CD4-positive, alpha-beta T cell treated with Interleukin-15 for 1 hour (primary cell): Measurements from ENCODE around the gene SYCP2.

Source experiments
- DNase-seq: peaks from one replicate; pipeline ENCODE4 v3.0.0-alpha.2; 2020

SYCP2 gene

DNA sequence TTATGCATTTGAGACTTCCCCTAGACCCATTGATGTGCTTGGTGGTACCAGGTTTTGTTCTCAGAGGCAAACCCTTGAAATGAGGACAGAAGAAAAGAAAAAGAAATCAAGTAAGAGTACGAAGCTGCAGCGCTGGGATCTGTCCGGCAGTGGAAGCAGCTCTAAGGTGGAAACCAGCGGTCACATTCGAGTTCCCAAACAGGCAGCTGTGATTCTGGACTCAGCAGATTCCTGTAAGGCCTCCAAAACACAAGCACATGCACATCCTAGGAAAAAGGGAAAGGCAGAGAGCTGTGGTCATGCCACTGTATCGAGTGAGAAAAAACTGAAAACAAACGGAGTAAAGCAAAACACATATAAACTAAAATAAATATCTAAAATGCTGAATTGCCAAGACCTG is 11.3 kb upstream of the SYCP2 start:
- no peak for DNase-seq

DNA sequence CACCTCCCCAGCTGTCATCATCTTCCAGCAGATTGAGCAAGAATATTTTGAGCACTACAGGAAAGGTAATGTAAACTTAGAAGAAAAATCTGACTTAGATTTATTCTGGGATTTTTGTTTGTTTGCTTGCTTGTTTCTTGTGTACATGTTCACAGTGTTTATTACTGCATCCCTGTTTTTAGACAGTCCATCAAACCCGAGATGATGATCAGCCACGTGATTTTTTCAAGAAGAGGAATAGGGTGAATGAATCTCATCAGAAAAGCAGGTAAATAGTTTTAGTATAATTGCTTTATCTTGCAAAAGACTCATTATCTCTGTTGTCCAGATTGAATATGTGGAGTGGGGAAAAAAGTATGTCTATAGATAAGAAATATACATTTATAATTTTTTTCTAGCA is 8.8 kb upstream of the SYCP2 start:
- DNase-seq = no peak

DNA sequence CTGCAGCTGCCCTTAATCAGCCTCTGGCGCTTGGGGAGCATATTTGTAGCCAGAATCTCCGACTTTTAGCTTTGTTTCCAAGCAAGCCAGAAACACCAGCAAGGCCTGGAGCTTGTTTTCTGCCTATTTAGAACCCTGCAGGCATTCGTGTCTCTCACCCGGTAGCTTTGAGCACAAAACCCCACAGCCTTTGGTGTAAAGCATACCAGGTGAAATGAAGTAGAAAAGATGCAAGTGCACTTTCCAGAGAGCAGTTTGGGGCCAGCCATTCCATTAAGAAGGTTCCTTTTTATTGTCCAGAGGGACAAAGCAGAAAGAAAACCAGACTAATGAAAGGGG is 7.5 kb upstream of the SYCP2 start:
- DNase-seq = no peak

DNA sequence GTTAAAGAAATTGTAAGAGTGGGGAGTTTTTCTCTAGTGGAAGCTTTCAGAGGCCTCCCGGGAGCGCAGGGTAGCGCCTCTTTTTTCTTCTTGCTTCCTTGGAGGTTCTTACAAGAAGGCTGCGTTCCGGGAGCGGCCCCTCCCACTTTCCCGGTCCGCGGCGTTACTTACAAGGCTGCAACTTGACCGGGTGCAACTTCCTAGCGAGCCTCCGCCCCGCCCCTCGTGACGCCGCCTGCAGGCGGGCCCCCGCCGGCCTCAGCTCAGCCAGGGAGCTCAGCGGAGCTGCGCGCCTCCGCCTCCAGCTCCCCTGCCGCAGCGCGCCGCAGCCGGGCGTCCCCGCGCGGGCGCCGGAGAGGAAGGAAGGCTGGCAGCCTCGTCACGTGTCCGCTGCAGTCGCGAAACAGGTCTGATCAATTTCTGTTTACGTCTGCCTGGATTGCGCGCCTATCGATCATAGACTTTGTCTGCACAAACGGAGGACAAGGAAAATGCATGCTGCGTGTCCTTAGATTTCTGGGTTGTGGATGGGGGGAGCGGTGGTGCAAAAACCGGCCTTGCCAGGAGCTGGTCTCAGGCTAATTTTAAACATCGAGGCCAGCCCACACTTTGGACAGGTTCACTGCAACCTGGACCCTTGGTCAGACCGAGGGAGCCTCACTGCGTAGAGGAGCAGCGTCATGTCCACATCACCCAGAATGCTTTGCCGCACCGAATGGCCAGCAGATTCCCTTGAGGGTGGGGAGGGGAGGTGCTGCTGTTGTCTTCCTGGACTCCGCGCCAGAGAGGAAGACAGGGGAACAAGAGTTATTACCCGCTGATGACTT is 6.9 kb upstream of the SYCP2 start, which contains the start of the genes FAM217B and PPP1R3D:
TSS of gene FAM217B (plus strand) at position 261 of the 827 bp plus-strand sequence. CDS start 3,555 bp downstream, outside the sequence.
TSS of gene PPP1R3D (minus strand) at position 177 of the 827 bp plus-strand sequence. CDS start 374 bp downstream, outside the sequence.
- peak; percentile 89 for DNase-seq

DNA sequence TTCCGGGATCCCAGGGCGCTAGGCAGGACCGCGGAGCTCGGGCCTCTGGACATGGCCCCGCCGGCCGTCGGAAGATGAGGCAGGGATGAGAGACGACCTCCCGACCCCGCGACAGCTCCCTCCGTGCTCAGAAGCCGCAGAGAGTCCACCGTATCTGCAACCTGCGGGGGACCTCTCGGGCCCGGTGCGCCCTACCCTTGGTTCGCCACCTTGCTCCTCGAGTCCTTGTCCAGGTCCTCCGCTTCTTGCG is 6.4 kb upstream of the SYCP2 start:
- no peak for DNase-seq

DNA sequence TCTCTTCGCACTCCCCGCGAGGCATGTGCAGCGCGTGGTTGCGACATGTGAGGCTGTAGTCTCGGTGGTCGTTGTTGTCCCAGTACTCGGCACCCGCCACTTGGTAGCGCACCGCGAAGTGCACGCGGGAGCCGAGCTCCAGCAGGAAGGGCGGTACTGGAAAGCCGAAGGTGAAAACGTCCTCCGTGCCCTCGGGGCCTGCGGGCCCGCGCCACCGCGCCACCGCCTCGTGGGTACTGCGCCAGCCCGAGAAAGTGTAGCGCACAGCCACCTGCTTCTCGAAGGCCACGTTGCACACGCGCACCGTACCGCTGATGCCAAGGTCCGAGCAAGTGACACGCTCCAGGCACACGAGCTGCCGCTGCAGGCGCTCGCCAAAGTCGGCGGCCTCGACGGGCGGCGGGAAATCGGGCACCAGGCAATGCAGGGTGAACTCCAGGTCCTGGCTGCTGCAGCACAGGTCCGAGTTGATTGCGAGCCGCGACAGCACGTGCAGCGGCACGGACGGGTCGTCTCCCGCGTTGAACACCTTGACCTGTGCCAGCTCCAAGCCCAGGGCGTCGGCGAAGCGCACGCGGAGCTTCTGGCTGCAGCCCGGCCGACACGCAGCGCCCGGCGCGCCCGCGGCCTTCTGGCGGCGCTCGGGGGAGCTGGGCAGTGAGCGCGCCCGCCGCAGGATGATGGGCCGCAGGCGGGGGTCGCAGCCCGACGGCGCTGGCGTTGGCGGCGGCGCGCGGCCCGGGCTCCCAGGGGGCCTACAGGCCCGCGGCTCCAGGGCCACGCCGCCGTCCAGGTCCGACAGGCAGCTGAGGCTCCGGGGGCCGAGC is 5.8 kb upstream of the SYCP2 start:
- no peak for DNase-seq

DNA sequence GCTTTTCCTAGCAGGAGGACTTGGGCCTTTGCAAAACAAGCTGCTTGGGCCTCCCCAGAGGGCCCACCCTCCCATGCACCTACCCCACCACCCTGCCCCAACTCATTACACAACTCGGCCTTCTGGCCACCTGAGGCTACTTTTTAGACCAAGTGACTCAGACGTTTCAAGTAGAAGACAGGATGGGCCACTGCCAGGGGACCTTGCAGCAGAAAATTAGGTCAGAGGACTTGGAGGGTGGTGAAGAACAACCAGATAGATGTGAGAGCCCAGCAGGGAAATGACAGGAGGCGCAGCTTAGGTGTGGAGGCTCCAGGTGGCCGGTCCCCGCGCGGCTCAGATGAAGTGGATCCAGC is 5.2 kb upstream of the SYCP2 start:
- DNase-seq = no peak

DNA sequence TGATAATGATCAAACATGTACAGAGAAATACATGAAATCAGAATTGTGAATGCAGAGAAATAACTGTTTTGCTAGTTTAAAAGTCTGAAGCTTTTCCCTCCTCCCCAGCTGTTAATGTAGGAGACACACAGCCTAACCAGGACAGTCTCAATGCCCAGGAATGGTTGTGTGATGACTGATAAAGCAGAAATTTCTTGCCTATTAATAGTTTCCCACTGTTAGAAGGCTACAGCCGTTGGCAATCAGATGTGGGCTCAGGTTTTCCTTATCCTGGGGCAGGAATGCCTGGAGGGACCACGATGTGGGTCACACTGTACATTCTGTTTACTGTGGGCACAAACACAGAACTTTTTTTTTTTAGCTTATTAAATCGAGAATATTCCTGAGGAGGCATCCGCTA is 4.8 kb upstream of the SYCP2 start:
- DNase-seq = no peak

DNA sequence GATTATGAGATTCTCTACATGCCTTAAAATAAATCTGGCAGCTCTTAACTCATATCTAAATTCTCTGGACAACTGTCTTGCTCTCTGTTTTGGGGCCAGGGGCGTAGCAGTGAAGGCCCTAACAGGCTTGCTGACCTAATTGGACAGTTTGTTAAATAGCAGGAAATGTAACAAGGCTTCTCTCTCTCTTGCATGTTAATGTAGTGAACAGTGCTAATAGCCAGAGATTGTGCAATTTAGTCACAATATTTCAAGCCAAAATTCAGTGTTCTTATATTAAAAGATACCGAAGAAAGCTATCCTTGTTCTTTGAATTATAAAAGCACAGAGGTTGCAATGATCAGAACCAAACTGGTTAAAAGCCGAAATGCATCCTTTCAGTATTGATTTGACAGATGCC is 3.7 kb upstream of the SYCP2 start:
- DNase-seq = no peak

DNA sequence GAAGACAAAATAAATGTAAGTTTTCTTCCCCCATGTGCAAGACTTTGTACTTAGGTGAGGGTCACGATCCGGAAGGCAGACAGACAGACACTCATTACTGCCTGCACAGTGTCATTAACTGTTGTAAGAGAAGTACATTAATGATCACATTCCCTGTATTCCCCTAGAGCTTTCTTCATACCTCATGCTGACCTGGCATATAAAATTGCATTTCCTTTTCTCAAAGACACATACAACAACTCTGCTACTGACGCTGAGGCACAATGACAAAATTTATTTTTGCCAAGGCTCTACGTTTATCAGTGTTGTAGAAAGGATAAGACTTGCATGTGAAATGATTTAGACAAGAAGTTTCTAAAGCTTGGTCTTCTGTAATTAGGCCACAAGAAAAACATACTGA is 3.0 kb upstream of the SYCP2 start:
- DNase-seq = no peak

DNA sequence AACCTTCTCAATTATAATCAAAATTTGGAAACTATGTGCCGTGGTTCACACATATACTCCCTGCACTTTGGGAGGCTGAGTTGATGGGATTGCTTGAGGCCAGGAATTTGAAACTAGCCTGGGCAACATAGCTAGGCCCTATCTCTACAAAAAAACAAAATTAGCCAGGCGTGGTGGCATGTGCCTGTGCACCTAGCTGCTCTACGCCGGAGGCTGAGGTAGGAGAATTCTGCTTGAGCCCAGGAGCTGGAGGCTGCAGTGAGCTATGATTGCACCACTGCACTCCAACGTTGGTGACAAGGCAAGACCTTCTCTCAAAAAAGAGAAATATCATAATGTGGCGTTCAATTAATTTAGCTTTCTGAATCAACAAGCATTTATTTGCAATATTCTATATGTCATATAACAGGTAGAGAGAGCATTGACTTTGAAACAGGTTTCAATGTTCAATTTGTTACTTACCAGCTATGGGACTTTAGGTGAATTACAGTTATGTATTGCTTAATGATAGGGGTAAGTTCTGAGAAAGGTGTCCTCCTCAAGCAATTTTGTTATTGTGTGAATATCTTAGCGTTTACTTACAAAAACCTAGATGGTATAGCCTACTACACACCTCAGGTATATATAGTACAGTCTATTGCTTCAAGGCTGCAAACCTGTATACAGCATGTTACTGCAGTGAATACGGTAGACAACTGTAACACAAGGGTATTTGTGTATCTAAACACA is 2.2 kb upstream of the SYCP2 start:
- no peak for DNase-seq

DNA sequence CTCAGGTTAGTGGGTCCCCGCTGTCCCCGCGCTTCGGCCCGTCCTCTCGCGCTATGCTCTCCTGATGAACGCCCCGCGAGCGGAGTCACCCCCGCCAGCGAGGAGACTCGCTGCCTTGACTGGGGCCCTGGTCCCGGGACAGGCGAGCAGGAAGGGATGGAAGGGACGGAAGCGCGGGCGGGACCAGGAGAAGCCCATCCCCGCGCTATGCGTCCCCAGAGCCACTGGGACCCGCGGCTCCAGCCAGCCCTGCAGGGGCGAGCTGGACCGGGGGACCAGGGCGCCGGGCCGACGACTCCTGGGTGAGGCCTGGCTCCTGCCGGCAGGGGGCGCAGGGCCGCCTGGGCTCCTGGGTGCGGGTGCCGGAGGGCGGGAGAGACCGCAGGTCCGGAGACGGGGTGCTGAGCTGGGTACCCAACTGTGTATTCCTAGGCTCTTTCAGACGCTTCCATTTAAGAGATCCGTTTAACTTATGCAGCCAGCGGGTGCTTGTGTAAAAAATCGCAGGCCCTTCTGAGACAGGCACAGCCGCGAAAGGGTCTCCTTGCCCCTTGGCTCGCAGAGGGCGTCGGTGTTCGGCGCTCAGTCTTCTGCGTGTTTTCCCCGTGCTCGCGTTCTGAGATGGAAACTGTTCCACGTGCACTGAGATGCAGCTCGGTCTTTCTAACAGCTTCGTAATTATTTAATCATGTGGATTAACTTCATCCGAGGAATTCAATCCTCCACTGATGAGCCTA is 580 bp upstream of the SYCP2 start:
- peak; percentile 72 for DNase-seq

DNA sequence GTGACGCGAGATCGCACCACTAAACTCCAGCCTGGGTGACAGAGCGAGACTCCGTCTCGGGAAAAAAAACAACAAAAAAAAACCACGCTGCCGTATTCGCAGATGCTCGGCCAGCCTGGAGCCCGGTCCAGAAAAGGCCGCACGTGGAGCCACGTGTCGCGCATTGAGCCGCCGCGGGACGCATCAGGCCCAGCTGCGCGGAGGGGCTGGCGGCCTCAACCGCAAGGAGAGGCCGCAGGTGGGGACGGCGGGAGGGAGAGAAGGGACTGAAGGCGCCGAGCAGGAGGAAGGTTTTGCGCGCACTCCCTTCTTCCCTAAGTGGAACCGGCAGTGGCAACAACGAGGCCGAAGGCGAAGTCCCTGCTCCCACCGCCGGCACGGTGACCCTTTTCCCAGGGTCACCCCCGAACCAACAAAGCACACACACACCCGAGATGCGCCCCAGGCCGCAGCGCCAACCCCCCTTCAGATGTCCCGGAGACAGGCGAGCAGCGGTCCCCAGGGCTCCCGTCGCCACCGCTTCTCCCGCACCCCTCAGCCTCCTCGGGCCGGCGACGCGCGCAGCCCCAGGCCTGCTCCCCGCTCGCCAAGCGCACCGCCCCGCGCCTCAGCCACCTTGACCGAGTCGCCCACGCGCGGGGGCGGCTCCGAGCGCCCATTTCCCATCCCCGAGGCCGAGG is 681 bp downstream of the SYCP2 start:
- no peak for DNase-seq

DNA sequence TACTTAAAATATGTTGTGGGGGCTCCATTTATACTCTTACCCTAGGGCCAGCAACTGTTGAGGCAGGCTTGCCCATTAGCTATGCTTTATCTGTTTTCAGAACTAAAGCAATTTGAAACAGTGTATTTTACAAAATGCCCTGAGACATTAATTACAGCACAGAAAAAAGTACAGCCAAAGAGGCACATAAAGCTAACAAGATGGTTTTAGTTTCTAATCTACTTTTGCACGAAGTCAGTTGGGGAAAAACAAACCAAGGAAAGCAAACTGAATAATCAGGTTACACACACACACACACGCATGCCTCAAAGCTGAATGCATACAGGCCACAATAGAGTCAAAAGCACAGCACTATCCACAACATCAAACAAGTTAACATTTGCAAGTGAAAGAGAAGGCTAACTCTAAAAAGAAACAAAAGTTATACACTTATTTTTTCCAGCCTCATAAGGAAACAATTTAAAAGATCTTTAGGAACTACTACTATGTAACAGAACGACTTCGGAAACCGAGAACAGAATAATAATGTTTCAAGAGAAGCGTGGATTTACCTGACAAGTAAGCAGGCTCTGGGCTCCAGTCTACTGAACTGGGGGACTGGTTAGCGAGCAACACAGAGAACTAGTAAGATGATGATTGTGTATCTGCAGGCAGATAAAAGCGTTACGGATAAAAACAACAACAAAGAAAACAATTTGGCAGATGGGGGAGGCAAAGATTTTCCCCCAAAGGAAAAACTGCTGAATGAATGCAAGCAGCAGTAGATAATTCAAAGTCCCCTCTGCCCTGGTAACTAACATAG is 1.7 kb downstream of the SYCP2 start:
- DNase-seq = no peak

DNA sequence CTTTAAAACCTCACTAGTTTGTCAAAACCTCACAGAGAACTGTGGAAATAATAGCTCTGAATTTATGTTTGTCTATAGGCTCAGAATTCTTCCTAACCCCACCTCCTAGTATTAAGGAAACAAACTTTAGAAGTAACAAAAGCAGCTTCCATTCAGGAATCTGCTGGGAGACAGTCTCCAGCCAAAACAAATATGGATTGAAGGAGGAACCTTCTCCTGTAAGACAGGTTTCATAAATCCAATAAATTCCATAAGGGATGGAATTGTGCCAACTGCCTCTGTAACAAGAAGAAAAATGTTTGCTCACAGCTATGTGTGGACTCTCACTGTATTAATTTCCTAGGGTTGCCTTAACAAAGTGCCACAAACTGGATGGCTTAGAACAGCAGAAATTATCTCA is 7.5 kb downstream of the SYCP2 start:
- DNase-seq = no peak

DNA sequence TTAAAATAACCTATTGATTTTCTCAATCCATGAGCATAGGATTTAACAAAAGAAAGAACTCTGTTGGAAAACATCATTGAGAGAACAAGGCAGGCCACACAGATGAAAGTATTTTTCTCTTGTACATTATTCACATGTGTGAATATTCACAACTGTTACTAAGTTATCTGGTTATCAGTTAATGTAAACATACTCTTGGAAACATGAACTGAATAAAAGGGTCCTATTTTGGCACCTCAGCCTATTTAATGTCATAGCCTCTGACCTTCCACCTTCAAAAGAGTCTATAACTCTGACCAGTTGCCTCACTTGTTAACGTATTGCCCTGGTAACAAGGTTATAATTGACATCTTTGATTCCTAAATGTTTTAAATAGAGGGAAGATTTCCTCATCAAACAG is 8.1 kb downstream of the SYCP2 start:
- no peak for DNase-seq

DNA sequence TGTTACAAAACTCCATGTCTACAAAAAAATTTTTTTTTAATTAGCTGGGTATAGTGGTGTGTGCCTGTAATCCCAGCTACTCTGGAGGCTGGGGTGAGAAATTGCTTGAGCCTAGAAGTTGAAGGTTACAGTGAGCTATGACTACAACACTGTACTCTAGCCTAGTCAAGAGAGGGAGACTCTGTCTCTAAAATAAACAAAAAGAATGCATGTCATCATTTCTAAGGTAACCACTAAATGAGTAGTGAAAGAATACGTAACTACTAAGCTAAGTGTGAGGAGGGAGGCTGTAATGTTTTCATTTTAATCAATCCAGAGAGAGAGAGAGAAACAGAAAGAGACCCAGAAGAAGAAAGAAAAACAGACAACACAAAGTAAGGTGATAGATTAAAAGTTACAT is 9.9 kb downstream of the SYCP2 start:
- no peak for DNase-seq

DNA sequence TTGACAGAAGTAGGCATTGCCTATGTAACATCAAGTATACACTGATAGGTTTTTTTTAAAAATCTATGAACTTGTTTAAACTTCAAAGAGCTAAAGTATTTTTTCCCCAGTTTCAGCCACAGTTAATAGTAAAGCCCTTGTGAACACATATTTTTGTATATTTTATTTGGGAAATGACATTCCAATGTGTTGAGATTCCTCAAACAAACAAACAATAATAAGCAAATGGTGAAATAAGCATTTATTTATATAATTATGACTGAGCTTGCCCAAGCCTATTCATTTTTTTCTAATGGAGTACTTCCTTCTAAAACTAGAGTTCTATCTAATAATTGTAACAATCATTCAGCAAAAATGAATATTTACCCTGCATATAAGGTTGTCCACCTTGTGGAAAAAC is 12.5 kb downstream of the SYCP2 start:
- DNase-seq = no peak

DNA sequence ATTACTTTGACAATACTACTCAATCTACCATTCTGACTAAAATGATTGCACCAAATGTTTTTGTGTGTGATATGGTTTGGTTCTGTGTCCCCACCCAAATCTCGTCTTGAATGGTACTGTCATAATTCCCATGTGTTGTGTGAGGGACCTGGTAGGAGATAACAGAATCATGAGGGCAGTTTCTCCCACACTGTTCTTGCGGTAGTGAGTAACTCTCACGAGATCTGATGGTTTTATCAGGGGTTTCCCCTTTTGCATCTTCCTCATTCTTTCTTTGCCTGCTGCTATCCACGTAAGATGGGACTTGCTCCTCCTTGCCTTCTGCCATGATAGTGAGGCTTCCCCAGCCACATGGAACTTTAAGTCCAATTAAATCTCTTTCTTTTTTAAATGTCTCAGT is 20.8 kb downstream of the SYCP2 start:
- no peak for DNase-seq

DNA sequence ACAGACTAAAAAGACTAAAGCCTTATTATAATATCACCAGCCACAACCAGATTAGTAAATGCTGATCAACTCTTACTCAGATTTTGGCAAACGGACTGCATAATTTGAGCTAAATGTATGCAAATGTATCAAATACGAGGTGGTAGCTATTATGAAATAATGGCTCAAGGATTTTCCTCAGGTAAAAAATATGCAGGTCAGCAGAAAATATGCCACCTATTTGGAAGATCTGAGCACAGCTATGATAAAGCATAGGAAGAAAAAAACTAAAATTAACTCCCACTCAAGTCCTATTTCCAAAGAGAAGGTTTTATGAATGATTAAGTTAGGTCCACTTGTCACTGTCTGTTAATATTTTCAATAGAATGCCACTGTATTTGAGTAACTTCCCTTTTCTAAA is 22.4 kb downstream of the SYCP2 start:
- no peak for DNase-seq

DNA sequence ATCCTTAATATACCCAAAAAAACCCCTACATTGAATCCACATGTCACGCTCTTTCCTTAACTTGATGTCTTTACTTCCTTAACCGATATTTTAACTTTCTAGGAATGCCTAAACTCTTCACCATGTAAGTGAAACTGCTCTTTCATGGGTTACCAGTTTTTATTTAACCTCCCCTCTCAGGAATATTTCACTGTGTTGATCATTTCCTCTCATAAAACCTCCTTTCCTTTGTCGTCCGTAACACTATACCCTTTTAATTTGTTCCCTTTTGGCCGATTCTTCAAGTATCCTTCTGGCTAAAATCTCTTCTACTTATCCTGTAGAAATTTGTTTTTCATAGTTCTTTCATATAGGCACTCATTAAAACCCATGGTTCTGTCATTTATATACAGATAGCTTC is 24.6 kb downstream of the SYCP2 start:
- DNase-seq = no peak

DNA sequence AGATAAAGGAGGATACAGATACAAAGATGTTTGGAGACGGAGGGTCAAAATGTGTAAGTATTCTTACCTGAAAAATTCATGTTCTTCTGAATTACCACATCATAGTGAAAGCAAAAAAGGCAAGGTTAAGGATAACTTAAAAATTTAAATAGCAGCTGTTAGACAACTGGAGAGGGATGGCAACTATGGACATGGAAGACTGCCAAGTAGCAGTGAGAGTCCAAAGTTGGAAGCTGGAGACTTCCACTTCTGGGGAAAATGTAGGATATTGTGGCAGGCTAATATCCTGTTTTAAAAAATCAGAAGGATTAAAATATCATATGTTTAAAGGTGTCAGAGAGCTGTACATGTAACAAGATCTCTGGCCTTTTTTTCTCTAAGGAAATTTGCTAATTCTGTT is 29.8 kb downstream of the SYCP2 start:
- DNase-seq = no peak
